Measurements from ENCODE around the gene MAPK14. TPM values are rescaled to one million over a fixed set of nuclear protein-coding genes. Genes with fewer than 3 reads are reported as not detected.

Gene MAPK14
- total RNA-seq, 1 experiment from 2014 or later, result 50.8 TPM

DNA sequence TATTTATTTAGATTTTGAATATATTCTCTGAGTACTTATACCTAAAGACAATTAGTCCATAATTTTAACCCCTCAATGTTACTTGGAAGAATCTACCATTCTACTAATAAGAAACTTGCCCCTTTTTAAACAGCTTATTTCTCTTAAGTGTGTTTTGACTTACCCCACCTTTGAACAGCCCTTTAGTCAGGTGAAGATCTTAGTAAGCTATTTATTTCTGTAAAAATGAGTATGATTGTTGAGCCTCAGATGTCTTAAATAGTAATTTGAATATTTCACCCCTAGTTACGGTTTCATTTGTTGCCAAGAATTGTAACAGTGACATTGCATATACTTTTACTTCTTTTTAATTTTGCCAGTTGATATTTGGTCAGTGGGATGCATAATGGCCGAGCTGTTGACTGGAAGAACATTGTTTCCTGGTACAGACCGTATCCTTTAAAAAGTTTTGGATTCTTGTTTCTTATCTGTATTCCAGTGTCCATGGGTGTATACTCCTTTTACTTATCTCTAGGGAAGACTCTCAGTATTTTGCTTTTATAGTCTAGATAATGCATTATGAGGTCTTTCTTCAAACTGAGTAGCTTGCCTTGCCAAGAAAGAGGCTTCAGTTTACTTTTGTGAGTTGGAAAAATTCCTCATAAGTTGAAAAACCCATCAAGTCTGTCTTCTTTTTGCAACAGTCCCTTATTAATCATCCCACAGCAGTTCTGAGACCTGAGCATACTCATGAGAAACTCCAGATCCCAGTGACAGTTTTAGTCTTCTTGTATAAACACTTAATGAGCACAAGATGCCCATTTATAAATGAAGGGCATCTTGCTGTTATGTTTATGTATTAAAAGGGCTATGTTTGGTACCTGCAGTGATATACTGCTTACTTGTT, 48.8 kb downstream of the MAPK14 start:
- Histone ChIP-seq H3K36me3 (ENCODE audit: insufficient read depth, low read length, poor library complexity, severe bottlenecking) (peaks cover 32% of the 10 kb centered on the region), H3K4me1 (ENCODE audit: insufficient read depth, low read length, poor library complexity, severe bottlenecking) (peaks cover 3% of the 10 kb centered on the region), H3K9me3 (ENCODE audit: low read depth, low read length, poor library complexity, severe bottlenecking) (peaks cover 8% of the 10 kb centered on the region), H3K27me3 (replicated peaks; ENCODE audit: insufficient read depth, low read depth, low read length, poor library complexity) (no peaks in the 10 kb centered on the region), H3K27ac (ENCODE audit: low read depth, low read length, poor library complexity, severe bottlenecking) (no peak overlapping the region), H3K4me3 (ENCODE audit: low read depth, low read length, poor library complexity, severe bottlenecking) (no peak overlapping the region)
- no TSS peak for BruUV-seq (replicated peaks)
- POLR2A ChIA-PET (ENCODE audit: low non-redundant PET), result no interaction called here
- no peak for DNase-seq (ENCODE audit: low spot score)
- CTCF ChIA-PET, result no interaction called here
- intact Hi-C loops (cut with micrococcal nuclease; ENCODE audit: unreplicated experiment), result no loop called here
- no peak for TF ChIP-seq EZH2 (IDR thresholded peaks at IDR 0.05; ENCODE audit: borderline replicate concordance, low read depth, low read length, poor library complexity, severe bottlenecking)
- no peak for TF ChIP-seq CTCF (conservative IDR thresholded peaks at IDR 0.05; ENCODE audit: low read depth, low read length)

- POLR2A ChIA-PET (ENCODE audit: low non-redundant PET), result no interaction called here
- TF ChIP-seq EZH2 (IDR thresholded peaks at IDR 0.05; ENCODE audit: borderline replicate concordance, low read depth, low read length, poor library complexity, severe bottlenecking), result no peak
- Histone ChIP-seq H3K9me3 (ENCODE audit: low read depth, low read length, poor library complexity, severe bottlenecking) (peaks cover 11% of the 10 kb centered on the region), H3K4me1 (ENCODE audit: insufficient read depth, low read length, poor library complexity, severe bottlenecking) (peaks cover 3% of the 10 kb centered on the region), H3K36me3 (ENCODE audit: insufficient read depth, low read length, poor library complexity, severe bottlenecking) (peaks cover 49% of the 10 kb centered on the region), H3K4me3 (ENCODE audit: low read depth, low read length, poor library complexity, severe bottlenecking) (no peak overlapping the region), H3K27ac (ENCODE audit: low read depth, low read length, poor library complexity, severe bottlenecking) (no peak overlapping the region), H3K27me3 (replicated peaks; ENCODE audit: insufficient read depth, low read depth, low read length, poor library complexity) (no peaks in the 10 kb centered on the region)
- DNase-seq (ENCODE audit: low spot score), result no peak
- BruUV-seq (replicated peaks), result no TSS peak
- intact Hi-C loops (cut with micrococcal nuclease; ENCODE audit: unreplicated experiment), result no loop called here
- CTCF ChIA-PET, result no interaction called here
These were observed 50.6 kb downstream of the MAPK14 start for GRCh38 chr6:36078159-36078558.

- no peak overlapping the region for H3K27ac ChIP-seq (ENCODE audit: low read depth, low read length, poor library complexity, severe bottlenecking)
- TF ChIP-seq EZH2 (IDR thresholded peaks at IDR 0.05; ENCODE audit: borderline replicate concordance, low read depth, low read length, poor library complexity, severe bottlenecking) (no peak), CTCF (conservative IDR thresholded peaks at IDR 0.05; ENCODE audit: low read depth, low read length) (no peak)
- peaks cover 62% of the 10 kb centered on the region for H3K36me3 ChIP-seq (ENCODE audit: insufficient read depth, low read length, poor library complexity, severe bottlenecking)
- POLR2A ChIA-PET (ENCODE audit: low non-redundant PET), result interaction anchor here (0.7 kb wide), 1 partner anchor 10 kb away, joined by 3 read pairs; no protein-coding TSS in a partner anchor
- peaks cover 11% of the 10 kb centered on the region for H3K9me3 ChIP-seq (ENCODE audit: low read depth, low read length, poor library complexity, severe bottlenecking)
- no peak overlapping the region for H3K4me3 ChIP-seq (ENCODE audit: low read depth, low read length, poor library complexity, severe bottlenecking)
- H3K27me3 ChIP-seq (replicated peaks; ENCODE audit: insufficient read depth, low read depth, low read length, poor library complexity), result no peaks in the 10 kb centered on the region
- no peaks in the 10 kb centered on the region for H3K4me1 ChIP-seq (ENCODE audit: insufficient read depth, low read length, poor library complexity, severe bottlenecking)
- CTCF ChIA-PET, result no interaction called here
- DNase-seq (ENCODE audit: low spot score), result no peak
- BruUV-seq (replicated peaks), result no TSS peak
- intact Hi-C loops (cut with micrococcal nuclease; ENCODE audit: unreplicated experiment), result no loop called here
These were observed 52.0 kb downstream of the MAPK14 start for GRCh38 chr6:36079601-36080000.

All from A673 (cell line).